ENCODE data around the gene NKAIN2.

- no peak for TF ChIP-seq CTCF (IDR thresholded peaks at IDR 0.05; ENCODE audit: low read depth, low read length)
- no peak for TF ChIP-seq POLR2A (IDR thresholded peaks at IDR 0.05; ENCODE audit: extremely low read depth, insufficient read length)
- TF ChIP-seq MYC (IDR thresholded peaks at IDR 0.05; ENCODE audit: low read depth, low read length): no peak
- no peak for TF ChIP-seq MAX (IDR thresholded peaks at IDR 0.05; ENCODE audit: low read depth, low read length)
Observed at GRCh38 chr6:124599656-124600055, 796.0 kb downstream of the NKAIN2 start.
